ENCODE measurements around the gene RLN3.

RLN3 gene

DNA sequence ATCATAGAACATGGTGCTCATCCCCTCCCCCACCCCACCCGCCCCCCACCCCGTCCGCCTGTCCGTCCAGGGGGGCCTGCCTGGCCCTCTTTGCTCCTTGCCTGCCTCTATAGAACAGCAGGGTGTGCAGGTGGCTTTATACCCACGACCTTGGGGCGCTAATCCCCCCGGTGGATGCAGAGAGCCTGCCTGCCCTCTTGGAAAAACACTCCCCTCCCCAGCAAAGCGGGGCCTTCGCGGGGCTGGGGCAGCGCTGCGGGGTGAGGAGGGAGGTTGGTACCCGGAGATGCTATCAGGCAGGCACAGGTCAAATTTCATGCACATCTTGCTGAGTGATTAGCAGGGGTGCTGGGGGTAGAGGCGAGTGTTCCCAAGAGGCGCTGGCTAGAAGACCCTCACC, 43.8 kb upstream of the RLN3 start:
- DNase-seq: no peak
- Histone ChIP-seq H3K27me3 (replicated peaks) (no peaks in the 10 kb centered on the region), H3K36me3 (replicated peaks) (peaks cover 10% of the 10 kb centered on the region), H3K4me3 (ENCODE audit: low read depth, low read length) (no peak overlapping the region), H3K27ac (no peak overlapping the region)
- TF ChIP-seq, protein P1, sequence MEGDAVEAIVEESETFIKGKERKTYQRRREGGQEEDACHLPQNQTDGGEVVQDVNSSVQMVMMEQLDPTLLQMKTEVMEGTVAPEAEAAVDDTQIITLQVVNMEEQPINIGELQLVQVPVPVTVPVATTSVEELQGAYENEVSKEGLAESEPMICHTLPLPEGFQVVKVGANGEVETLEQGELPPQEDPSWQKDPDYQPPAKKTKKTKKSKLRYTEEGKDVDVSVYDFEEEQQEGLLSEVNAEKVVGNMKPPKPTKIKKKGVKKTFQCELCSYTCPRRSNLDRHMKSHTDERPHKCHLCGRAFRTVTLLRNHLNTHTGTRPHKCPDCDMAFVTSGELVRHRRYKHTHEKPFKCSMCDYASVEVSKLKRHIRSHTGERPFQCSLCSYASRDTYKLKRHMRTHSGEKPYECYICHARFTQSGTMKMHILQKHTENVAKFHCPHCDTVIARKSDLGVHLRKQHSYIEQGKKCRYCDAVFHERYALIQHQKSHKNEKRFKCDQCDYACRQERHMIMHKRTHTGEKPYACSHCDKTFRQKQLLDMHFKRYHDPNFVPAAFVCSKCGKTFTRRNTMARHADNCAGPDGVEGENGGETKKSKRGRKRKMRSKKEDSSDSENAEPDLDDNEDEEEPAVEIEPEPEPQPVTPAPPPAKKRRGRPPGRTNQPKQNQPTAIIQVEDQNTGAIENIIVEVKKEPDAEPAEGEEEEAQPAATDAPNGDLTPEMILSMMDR (IDR thresholded peaks at IDR 0.05; ENCODE audit: low read depth, low read length, missing control alignments): no peak
- in situ Hi-C loops (cut with HindIII; ENCODE audit: low pct_ligation_motif_present, low sequenced_read_pairs): no loop called here

GRCh38 chr19:13984875-13985741, 42.8 kb upstream of the RLN3 start:
- TF ChIP-seq, protein P1 (IDR thresholded peaks at IDR 0.05; ENCODE audit: low read depth, low read length, missing control alignments): no peak
- no peaks in the 10 kb centered on the region for H3K27me3 ChIP-seq (replicated peaks)
- H3K4me3 ChIP-seq (ENCODE audit: low read depth, low read length): no peak overlapping the region
- H3K27ac ChIP-seq: no peak overlapping the region
- in situ Hi-C loops (cut with HindIII; ENCODE audit: low pct_ligation_motif_present, low sequenced_read_pairs): no loop called here
- DNase-seq: no peak
- peaks cover 10% of the 10 kb centered on the region for H3K36me3 ChIP-seq (replicated peaks)

- H3K27me3 ChIP-seq (replicated peaks): no peaks in the 10 kb centered on the region
- DNase-seq: no peak
- peaks cover 10% of the 10 kb centered on the region for H3K36me3 ChIP-seq (replicated peaks)
- H3K4me3 ChIP-seq (ENCODE audit: low read depth, low read length): no peak overlapping the region
- H3K27ac ChIP-seq: peak overlapping the region; percentile 17
- in situ Hi-C loops (cut with HindIII; ENCODE audit: low pct_ligation_motif_present, low sequenced_read_pairs): no loop called here
- TF ChIP-seq, protein P1 (IDR thresholded peaks at IDR 0.05; ENCODE audit: low read depth, low read length, missing control alignments): no peak
Measured at GRCh38 chr19:13985771-13986347, 42.1 kb upstream of the RLN3 start.

DNA sequence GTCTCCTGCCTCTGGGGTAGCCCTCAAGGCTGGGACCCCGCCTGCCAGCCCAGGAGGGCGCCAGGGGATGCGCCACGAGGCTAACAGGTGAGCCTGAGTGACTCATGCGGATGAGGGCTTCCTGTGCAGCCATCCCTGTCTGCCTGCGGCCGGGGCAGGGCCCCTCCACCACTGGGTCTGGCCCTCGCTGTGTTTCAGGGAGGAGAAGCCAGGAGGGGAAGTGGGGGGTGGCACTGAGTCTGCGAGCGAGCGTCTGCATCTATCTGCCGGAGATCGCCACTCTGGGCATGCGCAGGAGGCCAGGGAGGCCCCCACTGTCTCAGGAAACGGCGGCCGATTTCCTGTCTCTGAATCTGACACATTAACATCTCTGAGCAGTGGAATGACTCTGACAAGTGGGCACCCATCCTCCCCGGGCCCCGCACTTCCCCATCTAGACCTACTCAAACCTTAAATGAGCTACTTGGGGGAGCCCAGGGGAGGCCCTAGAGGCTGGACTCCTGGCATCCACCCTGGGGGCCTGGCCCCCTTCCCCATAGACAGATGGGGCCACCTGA, 41.5 kb upstream of the RLN3 start:
- peak; percentile 80 for DNase-seq
- peaks cover 14% of the 10 kb centered on the region for H3K36me3 ChIP-seq (replicated peaks)
- TF ChIP-seq, protein P1 (IDR thresholded peaks at IDR 0.05; ENCODE audit: low read depth, low read length, missing control alignments): no peak
- in situ Hi-C loops (cut with HindIII; ENCODE audit: low pct_ligation_motif_present, low sequenced_read_pairs): no loop called here
- H3K4me3 ChIP-seq (ENCODE audit: low read depth, low read length): no peak overlapping the region
- peak overlapping the region; percentile 30 for H3K27ac ChIP-seq
- H3K27me3 ChIP-seq (replicated peaks): no peaks in the 10 kb centered on the region

DNA sequence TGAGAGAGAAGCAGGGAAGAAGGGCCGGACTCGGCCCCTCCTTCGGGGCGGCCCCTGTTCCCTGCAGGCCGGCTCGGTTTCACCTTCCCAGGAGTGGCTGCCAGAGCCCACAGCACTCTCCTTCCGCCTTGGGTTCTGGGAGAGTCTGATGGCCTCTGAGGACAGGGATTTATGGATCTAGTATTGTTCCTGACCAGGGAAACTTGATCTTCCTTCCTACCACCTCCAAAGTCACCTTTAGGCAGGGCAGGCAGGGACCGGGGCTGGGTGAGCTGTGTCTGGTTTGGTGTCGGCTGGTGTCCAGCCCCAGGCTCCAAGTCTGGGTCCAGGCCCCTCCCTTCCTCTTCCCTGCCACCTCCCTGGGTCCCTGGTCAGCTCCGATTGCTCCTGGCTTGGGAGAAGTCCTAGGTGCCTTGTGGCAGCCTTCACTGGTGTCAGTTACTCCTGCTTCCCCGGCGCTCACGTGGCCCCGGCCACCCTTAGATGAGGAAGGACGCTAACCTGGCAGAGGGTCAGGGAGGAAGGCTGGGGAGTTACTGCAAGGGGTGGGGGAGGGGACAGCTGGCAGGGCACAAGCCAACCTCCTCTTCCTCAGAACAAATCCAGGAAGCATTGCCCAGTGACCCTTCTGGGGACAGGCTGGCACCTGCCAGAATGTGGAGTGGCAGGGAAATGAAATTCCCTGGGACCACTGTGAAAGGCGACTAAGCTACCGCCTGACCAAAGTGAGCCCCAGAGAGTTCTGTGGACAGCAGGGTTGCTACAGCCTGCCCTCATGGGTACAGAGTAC, 40.7 kb upstream of the RLN3 start:
- no peak for DNase-seq
- in situ Hi-C loops (cut with HindIII; ENCODE audit: low pct_ligation_motif_present, low sequenced_read_pairs): no loop called here

More for the DNA sequence above, 40.7 kb upstream of the RLN3 start:
- peaks cover 13% of the 10 kb centered on the region for H3K36me3 ChIP-seq (replicated peaks)
- no peaks in the 10 kb centered on the region for H3K27me3 ChIP-seq (replicated peaks)
- H3K27ac ChIP-seq: peak overlapping the region; percentile 30
- H3K4me3 ChIP-seq (ENCODE audit: low read depth, low read length): no peak overlapping the region
- TF ChIP-seq, protein P1 (IDR thresholded peaks at IDR 0.05; ENCODE audit: low read depth, low read length, missing control alignments): no peak
